GM23248 (cell line): Measurements from ENCODE around the gene ZNF165.

Experiments
- EZH2 ChIP-seq: fragments of 200-600 bp; sonication (generic); IDR thresholded peaks from 2 replicates; pipeline ENCODE4 v1.6.1; 2018; ENCODE audit warnings: antibody characterized with exemption, mild to moderate bottlenecking; ENCODE audit not compliant: insufficient read depth, poor library complexity, severe bottlenecking
- EZH2phosphoT487 ChIP-seq: fragments of 200-600 bp; sonication (generic); IDR thresholded peaks from 2 replicates; pipeline ENCODE4 v1.6.1; 2018; ENCODE audit warnings: antibody characterized with exemption, moderate library complexity, mild to moderate bottlenecking, low read depth; ENCODE audit not compliant: insufficient read depth

GRCh38 chr6:28078836-28079235 is 1.5 kb upstream of the ZNF165 start:
- TF ChIP-seq EZH2 = no peak
- no peak for TF ChIP-seq EZH2phosphoT487
